Skeletal muscle cell (primary cell): ENCODE data around the gene ECE2.
"Not testable (repeated sequence)": the region's sequence is repeated elsewhere in the genome, so short reads cannot be mapped to it uniquely, and the experiment has no call there.

Source experiments
- DNase-seq: peaks from one replicate; pipeline ENCODE4 v3.0.0-alpha.2; 2010; ENCODE audit warnings: low read depth
- H3K4me3 ChIP-seq: 2 replicates; pipeline ENCODE4 v1.5.1; 2011; ENCODE audit warnings: low read depth, mild to moderate bottlenecking, control low read depth, low read length, moderate library complexity

ECE2 gene

GRCh38 chr3:184328516-184328915 lies 52.7 kb downstream of the ECE2 start:
- no peak for DNase-seq
- no peak overlapping the region for H3K4me3 ChIP-seq

DNA sequence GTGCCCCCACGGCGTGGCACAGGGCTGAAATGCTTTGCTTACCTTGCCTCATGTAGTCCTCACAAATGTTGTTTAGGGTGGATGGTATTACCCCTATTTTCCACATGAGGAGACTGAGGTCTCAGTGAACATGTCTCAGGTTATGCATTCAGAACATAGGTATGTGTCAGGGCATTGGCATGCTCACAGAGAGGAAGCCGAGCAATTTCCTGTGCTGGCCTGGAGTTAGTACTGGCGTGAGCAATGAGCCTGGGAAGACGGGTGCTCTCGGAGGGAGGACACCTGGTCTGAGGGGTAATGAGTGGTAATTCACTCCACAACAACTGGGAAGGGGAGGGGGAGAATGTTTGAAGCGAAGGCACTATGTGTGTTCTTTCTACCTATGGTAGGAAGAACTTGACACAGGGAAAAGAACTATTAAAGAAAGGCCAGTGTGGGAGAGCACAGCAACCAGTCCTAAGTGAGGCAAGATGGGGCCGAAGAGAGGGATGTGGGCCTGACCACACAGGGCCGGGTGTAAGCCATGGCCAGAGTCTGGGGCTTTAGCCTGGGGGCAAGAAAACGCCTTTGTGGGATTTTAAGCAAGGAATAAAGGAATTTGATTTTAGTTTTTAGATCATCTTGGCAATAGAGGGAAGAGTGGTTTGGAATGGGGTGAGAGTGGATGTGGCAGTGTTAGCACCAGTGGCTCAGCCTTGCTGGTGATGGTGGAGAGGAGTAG lies 56.7 kb downstream of the ECE2 start:
- H3K4me3 ChIP-seq, result no peak overlapping the region
- DNase-seq, result peak; percentile 70

DNA sequence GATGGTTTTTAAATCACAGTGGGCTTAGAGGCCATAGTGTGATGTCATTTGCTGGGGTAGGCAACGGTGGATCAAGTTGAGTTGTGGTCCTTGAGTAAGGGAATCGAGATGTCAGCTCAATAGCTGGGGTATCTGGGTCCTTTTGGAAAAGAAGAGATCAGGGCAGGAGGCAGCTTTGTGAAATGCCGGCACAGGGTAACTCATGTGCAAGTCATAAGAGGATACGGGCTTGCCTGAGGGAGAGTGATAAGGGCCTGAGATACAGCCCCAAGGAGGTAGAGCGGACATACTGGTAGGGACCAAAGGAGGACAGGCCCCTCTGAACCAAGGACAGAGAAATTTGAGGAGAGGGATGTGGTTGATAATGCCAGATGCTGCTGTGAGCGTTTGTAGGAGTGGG lies 57.4 kb downstream of the ECE2 start:
- DNase-seq, result no peak
- H3K4me3 ChIP-seq, result no peak overlapping the region

GRCh38 chr3:184333700-184334099 lies 57.9 kb downstream of the ECE2 start:
- no peak overlapping the region for H3K4me3 ChIP-seq
- no peak for DNase-seq

GRCh38 chr3:184334470-184335158 lies 58.8 kb downstream of the ECE2 start:
- DNase-seq, result no peak
- no peak overlapping the region for H3K4me3 ChIP-seq

DNA sequence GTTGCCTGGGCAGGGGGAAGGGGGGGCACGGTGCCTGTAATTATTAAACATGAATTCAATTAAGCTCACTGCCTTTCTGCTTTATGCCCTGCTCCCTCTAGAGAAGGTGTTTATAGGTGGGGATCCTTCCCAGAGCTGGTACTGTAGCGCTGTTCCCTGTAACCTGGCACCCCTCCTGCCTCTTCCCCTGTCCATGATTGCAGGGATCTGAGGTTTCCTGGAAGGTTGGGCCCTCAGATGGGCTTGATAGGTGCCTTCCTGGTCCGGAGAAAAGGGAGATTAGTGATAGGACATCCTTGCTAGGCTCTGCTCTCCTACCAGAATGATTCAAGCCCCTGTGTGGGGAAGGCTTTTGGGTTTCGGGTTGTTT lies 59.5 kb downstream of the ECE2 start:
- peak overlapping the region; percentile 67 for H3K4me3 ChIP-seq

DNA sequence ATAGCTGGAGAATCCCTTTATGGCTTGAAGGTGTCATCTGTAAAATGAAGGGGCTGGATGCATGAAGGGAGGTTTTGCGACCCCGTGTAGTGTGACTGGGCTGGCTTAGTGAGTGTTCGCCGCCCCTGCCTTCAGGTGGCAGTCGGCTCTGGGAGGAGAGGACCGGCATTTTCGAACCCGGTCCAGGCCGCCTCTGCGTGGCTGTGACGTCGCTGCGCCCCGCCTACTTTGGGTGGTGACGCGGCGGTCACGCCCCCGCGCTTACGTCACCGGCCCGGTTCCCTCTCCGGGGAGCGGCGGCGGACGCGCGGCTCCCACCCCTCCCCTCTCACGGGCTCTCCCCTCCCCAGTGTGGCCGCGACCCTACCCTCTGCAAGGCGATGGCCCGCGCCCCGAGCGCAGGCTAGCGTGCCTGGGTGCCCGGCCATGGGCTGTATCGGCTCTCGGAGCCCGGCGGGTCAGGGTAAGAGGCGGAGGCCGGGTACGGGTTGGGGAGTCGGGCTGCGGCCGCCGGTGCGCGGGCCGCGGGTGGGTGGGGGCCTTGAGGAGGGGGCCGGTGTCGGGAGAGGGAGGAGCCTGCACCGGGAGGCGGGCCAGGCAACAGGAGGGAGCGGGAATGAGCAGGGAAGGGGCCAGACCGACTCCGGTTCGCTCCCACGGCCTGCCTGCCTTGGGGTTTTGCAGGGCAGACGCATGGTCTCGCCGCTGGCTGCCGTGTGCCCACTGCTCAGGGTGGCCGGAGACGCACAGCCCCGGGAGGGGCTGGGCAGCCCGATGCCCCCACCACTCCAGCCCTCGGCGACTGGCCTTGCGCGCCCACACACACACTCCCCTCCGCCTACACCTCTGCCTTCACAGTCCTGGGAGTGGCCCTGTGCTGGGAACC lies 60.1 kb downstream of the ECE2 start:
- DNase-seq, result no peak
- H3K4me3 ChIP-seq, result peak overlapping the region; percentile 67

More for the DNA sequence above, 59.5 kb downstream of the ECE2 start:
- DNase-seq, result no peak

DNA sequence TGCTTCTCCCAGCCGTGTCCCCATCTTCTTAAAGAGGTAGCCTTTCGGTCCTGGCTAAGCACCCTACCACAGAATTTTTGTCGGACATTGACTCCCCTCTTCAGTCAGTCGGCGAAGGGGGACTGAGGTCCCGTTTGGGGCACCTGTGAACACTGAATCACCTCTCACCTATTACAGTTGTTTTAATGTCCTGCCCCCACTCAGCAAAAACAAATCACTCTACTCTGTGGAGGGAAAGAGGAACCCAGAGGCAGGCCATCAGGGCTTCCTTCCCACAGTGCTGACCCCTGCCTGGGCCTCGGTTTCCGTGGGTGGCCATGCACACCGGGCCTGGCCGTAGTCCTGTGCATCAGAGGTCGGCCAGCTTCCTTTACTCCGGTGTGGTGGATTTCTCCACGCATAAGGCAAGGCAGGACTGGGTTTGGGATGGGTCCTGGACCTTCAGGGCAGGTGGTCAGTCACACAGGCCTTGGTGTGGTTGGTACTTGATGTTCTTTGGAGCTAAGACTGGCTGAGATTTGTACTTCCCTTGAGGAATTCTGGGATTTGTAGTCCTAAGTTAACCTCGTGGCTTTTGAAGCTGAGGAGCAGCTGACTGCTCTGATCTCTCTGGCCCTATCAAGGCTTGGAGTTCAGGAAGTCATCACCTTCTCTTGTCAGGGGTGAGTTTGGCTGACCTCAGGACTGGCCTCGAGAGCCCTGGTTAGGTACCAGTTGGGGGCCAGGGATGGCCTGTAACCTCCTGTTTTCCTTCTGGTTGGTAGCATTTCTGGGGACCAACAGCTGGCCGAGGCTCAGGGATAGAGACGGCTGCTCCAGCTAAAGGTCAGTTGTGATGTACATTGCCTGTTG lies 61.0 kb downstream of the ECE2 start:
- DNase-seq, result no peak
- H3K4me3 ChIP-seq, result peak overlapping the region; percentile 67

DNA sequence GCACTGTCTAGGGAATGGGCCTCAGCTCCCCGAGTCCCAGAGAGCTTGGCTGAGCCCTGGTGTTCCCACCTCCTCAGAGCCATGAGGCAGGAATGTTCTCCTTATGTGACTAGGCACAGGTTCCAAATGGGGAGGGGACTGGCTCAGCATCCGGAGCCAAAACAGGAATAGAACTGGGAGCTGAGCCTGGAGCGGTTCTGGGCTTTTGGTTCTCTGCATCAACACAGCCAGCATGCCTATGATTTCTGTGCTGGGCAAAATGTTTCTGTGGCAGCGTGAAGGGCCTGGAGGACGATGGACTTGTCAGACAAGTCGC lies 61.5 kb downstream of the ECE2 start, which contains the start of gene FAM131A:
Gene FAM131A (plus strand): TSS at position 202 of the 316 bp plus-strand sequence. CDS start 31 bp downstream, at position 233.
- no peak for DNase-seq
- peak within 1 kb of the TSS; percentile 67 for H3K4me3 ChIP-seq

DNA sequence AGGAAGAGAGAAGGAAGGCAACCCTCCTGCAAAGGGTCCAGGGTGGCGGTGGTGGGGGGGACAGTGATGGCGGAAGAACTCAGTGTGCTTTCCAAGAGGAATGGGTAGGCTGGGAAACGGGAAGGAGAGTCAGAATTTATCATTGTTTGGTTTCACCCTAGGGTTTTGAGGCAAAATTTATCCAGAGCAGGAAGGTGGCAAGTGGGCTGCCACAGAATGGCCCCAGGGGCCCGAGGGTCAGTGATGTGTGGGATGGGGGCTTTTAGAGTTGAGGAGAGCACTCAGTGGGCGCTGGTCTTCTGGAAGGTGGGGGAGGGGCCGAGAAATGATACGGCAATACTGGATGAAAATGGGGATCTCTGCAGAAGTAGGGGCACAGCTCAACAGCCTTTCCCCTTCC lies 62.2 kb downstream of the ECE2 start:
- H3K4me3 ChIP-seq, result peak overlapping the region; percentile 67
- DNase-seq, result no peak

- DNase-seq, result peak; percentile 82
- peak overlapping the region; percentile 67 for H3K4me3 ChIP-seq
Measured at GRCh38 chr3:184338511-184338945, 62.7 kb downstream of the ECE2 start.

- DNase-seq, result no peak
- H3K4me3 ChIP-seq, result peak overlapping the region; percentile 67
Measured at GRCh38 chr3:184339001-184339400, 63.2 kb downstream of the ECE2 start.

DNA sequence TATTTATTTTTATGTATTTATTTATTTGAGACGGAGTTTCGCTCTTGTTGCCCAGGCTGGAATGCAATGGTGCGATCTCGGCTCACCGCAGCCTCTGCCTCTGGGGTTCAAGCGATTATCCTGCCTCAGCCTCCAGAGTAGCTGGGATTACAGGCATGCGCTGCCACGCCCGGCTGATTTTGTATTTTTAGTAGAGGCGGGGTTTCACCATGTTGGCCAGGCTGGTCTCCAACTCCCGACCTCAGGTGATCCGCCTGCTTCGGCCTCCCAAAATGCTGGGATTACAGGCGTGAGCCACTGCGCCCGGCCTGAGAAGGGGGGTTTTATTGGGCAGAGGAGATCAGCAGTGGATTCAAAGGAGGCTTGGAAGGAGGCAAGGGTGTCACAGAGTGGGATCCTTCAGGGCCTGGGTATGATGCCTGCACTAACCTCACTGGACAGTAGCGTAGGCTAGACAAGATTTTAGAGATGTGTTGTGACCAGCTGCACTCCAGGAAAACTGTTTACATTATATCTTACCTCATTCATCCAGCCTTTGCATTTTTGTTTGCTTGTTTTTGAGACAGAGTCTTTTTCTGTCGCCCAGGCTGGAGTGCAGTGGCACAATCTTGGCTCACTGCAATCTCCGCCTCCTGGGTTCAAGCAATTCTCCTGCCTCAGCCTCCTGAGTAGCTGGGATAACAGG lies 63.8 kb downstream of the ECE2 start:
- not testable (repeated sequence) for DNase-seq
- peak overlapping the region; percentile 67 for H3K4me3 ChIP-seq

- no peak for DNase-seq
- H3K4me3 ChIP-seq, result no peak overlapping the region
Measured at GRCh38 chr3:184341925-184342324, 66.1 kb downstream of the ECE2 start.
